ENCODE measurements around the gene RPS10. TPM values are rescaled to one million over a fixed set of nuclear protein-coding genes. Genes with fewer than 3 reads are reported as not detected.

RPS10 gene
- polyA plus RNA-seq, 3 donors, result 645 to 2,603 (median 1,054) TPM

DNA sequence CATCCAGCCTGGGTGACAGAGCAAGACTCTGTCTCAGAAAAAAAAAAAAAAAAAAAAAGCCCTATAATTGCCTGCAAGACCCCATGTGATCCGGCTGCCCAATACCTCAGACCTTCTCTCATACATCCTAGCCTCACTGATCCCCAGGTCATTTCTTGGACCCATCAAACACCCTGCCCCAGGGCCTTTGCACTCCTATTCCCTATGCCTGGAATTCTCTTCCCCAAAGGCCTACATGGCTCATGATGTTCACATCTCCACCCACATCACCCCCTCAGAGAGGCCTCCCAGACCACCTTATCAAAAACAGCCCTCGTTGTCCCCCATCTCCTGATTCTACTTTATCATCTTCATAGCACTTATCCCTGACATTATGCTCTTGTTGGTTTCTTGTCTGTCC, 48.9 kb upstream of the RPS10 start:
- Histone ChIP-seq H3K4me2 (replicated peaks; ENCODE audit: extremely low read depth, low read length, poor library complexity, severe bottlenecking) (no peak overlapping the region), H3K36me3 (replicated peaks in 1 of 2; ENCODE audit: control insufficient read depth in 1 of 2, insufficient read depth in 2 of 2, low read length in 2 of 2) (no peaks in the 10 kb centered on the region), H3K9me3 (replicated peaks in 1 of 2; ENCODE audit: control insufficient read depth in 1 of 2, insufficient read depth in 1 of 2, low read length in 2 of 2) (peaks cover 0 to 3% of the 10 kb centered on the region in 2 donors), H3K27me3 (ENCODE audit: control insufficient read depth in 2 of 2, insufficient read depth in 2 of 2, low read length in 2 of 2) (no peaks in the 10 kb centered on the region), H3K27ac (ENCODE audit: low read depth in 1 of 2, low read length in 2 of 2) (no peak overlapping the region), H3K4me3 (replicated peaks in 1 of 3; ENCODE audit: low read depth in 2 of 3, low read length in 3 of 3) (no peak overlapping the region), H2AFZ (ENCODE audit: insufficient read depth, low read depth, low read length, poor library complexity, severe bottlenecking) (no peak overlapping the region), H3K79me2 (ENCODE audit: insufficient read depth, low read length) (no peaks in the 10 kb centered on the region), H3K9ac (ENCODE audit: insufficient read depth, low read length, poor library complexity, severe bottlenecking) (no peak overlapping the region), H3K4me1 (ENCODE audit: control insufficient read depth in 1 of 2, insufficient read depth in 2 of 2, low read length in 2 of 2) (no peaks in the 10 kb centered on the region), H4K20me1 (ENCODE audit: insufficient read depth, low read length) (no peaks in the 10 kb centered on the region)
- intact Hi-C loops (cut with micrococcal nuclease), result no loop called here
- TF ChIP-seq, protein P1, sequence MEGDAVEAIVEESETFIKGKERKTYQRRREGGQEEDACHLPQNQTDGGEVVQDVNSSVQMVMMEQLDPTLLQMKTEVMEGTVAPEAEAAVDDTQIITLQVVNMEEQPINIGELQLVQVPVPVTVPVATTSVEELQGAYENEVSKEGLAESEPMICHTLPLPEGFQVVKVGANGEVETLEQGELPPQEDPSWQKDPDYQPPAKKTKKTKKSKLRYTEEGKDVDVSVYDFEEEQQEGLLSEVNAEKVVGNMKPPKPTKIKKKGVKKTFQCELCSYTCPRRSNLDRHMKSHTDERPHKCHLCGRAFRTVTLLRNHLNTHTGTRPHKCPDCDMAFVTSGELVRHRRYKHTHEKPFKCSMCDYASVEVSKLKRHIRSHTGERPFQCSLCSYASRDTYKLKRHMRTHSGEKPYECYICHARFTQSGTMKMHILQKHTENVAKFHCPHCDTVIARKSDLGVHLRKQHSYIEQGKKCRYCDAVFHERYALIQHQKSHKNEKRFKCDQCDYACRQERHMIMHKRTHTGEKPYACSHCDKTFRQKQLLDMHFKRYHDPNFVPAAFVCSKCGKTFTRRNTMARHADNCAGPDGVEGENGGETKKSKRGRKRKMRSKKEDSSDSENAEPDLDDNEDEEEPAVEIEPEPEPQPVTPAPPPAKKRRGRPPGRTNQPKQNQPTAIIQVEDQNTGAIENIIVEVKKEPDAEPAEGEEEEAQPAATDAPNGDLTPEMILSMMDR (IDR thresholded peaks at IDR 0.05), result no peak
- peaks cover 0 to 5% (median 0%) of the 10 kb centered on the region in 3 donors for H3K27me3 Mint-ChIP-seq (ENCODE audit: low read depth in 3 of 3)
- DNase-seq, result no peak
- H3K4me3 Mint-ChIP-seq, result no peak overlapping the region
- no peaks in the 10 kb centered on the region for H3K4me1 Mint-ChIP-seq
- no peak overlapping the region for H3K27ac Mint-ChIP-seq
- WGBS (ENCODE audit: insufficient coverage), result 100% methylated on average over 1 of the region's 2 CpGs
- peaks cover 0 to 11% (median 5%) of the 10 kb centered on the region in 7 donors for H3K9me3 Mint-ChIP-seq
- no peaks in the 10 kb centered on the region for H3K36me3 Mint-ChIP-seq

GRCh38 chr6:34473967-34474366, 48.1 kb upstream of the RPS10 start:
- H3K27me3 Mint-ChIP-seq (ENCODE audit: low read depth in 3 of 3), result peaks cover 0 to 5% (median 1%) of the 10 kb centered on the region in 3 donors
- no peak overlapping the region for H3K4me3 Mint-ChIP-seq
- Histone ChIP-seq H3K27me3 (ENCODE audit: control insufficient read depth in 2 of 2, insufficient read depth in 2 of 2, low read length in 2 of 2) (no peaks in the 10 kb centered on the region), H3K36me3 (replicated peaks in 1 of 2; ENCODE audit: control insufficient read depth in 1 of 2, insufficient read depth in 2 of 2, low read length in 2 of 2) (no peaks in the 10 kb centered on the region), H3K9me3 (replicated peaks in 1 of 2; ENCODE audit: control insufficient read depth in 1 of 2, insufficient read depth in 1 of 2, low read length in 2 of 2) (peaks cover 0 to 3% of the 10 kb centered on the region in 2 donors), H4K20me1 (ENCODE audit: insufficient read depth, low read length) (no peaks in the 10 kb centered on the region), H3K79me2 (ENCODE audit: insufficient read depth, low read length) (no peaks in the 10 kb centered on the region), H3K27ac (ENCODE audit: low read depth in 1 of 2, low read length in 2 of 2) (no peak overlapping the region), H3K4me2 (replicated peaks; ENCODE audit: extremely low read depth, low read length, poor library complexity, severe bottlenecking) (no peak overlapping the region), H3K4me1 (ENCODE audit: control insufficient read depth in 1 of 2, insufficient read depth in 2 of 2, low read length in 2 of 2) (peaks cover 0 to under 1% of the 10 kb centered on the region in 2 donors), H3K9ac (ENCODE audit: insufficient read depth, low read length, poor library complexity, severe bottlenecking) (no peak overlapping the region), H2AFZ (ENCODE audit: insufficient read depth, low read depth, low read length, poor library complexity, severe bottlenecking) (no peak overlapping the region), H3K4me3 (replicated peaks in 1 of 3; ENCODE audit: low read depth in 2 of 3, low read length in 3 of 3) (no peak overlapping the region)
- no CpG with 5 or more reads among the region's 1 CpG for WGBS (ENCODE audit: insufficient coverage)
- H3K36me3 Mint-ChIP-seq, result no peaks in the 10 kb centered on the region
- TF ChIP-seq, protein P1 (IDR thresholded peaks at IDR 0.05), result no peak
- peaks cover 0 to 11% (median 5%) of the 10 kb centered on the region in 7 donors for H3K9me3 Mint-ChIP-seq
- H3K4me1 Mint-ChIP-seq, result peaks cover 2% of the 10 kb centered on the region
- H3K27ac Mint-ChIP-seq, result no peak overlapping the region
- no peak for DNase-seq
- intact Hi-C loops (cut with micrococcal nuclease), result no loop called here

Measured in CD14-positive monocyte (primary cell).